CD4-positive, alpha-beta T cell treated with Interleukin-10 for 1 hour (primary cell): ENCODE measurements around the gene PLXNC1.

Source experiments
- DNase-seq: peaks from one replicate; pipeline ENCODE4 v3.0.0-alpha.2; 2020

PLXNC1 gene

DNA sequence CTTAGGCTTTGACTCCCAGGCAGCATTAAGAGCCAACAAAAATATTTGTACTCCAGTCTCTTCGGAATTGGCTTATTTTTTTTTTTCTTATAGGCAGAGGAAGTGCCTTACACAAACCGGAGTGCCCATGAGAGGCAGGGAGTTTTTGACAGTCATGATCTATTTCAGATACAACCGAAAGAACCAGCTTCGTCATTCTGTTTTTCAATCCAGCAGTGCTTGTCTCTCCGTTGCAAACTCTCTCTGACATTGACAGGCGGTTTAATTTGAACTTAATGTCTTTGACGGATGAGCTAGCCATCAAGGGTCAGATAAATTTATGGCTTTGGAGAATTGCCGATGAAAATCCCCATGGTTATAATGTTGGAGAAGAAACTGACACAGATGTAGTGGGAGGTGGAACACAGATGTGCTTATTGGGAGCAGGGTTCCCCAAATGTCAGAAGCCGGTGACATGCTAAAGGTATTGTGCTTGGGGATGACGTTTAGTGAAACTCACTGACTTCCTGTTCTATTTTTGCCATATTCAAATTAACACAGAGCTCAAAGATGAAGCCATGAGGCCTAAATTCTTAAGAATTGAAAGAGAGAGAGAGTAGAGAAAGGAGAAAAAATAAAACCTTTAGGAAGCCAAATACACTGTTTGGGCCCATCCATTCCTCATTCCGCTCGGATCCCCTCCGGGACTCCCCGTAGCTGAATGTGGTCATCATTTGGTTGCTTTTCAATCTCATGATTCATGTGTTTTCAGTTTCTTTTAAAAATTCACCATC is 59.7 kb downstream of the PLXNC1 start:
- DNase-seq, result peak; percentile 63

DNA sequence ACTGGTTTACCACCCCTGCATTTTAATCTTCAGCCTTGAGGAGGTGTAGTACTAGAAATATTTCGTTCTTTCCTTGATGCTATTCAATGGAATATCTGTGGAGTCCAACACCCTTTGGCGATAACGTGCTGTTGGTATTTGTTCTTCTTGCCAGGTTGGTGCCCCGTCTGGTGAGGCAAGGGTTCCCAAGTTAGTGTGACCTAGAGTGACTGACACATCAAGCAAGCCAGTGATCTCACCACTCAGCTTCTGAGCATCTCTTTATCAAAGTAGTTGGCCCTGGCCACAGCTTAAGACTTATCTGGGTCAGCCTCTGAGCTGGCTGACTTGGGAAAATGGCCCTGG is 60.2 kb downstream of the PLXNC1 start:
- peak; percentile 33 for DNase-seq

DNA sequence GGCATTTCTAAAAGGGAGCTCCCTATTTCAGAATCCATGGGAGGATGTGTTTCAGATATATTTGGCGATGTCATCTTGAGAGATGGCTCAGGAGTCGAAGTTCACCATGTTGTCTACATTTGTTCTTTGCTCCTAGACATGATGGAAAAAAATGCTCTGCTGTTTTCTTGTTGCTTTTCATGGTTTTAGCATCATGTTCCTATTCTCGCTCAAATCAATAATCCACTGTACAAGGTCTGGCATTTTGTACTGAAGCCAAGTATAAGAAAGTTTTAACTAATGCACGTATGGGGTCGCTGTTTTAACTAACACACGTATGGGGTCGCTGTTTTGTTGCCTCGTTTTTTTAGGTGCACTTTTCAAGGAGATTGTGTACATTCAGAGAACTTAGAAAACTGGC is 60.9 kb downstream of the PLXNC1 start:
- DNase-seq, result no peak

DNA sequence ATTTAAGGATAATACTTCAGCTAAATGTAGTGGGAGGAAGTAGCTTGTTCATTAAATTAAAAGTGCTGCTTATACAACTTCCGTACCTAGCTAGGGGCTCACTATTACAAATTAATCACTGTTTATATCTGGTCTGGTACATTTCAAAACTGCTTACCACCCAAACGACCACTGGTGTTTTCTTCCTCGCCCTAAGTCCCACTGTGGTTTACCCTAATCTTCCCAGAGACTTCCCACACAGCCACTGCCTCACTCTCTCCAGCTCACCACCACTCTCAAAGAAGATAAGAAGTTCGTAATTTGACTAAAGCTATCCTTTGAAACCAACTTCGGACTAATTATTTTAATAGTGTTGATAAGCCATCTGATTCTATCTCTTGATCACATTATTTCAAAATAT is 62.6 kb downstream of the PLXNC1 start:
- no peak for DNase-seq

DNA sequence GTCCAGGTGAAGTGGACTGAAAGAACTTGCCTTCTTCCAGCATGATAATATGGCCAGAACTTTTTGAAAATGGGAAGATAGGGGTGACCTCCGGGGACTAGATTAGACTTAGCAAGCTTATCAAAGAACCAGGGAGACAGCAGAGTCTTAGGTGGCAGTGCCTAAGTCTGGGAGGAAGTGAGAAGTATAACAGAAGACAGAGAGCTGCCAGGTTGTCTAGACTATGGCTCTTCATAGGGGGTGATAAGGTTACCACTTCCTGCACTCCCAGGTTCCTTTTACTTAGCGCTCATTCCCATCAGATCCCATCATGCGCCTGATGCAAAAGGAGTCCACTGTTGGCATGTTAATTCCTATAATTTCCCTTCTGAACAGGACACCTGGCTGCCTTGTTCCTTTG is 69.9 kb downstream of the PLXNC1 start:
- DNase-seq, result no peak

DNA sequence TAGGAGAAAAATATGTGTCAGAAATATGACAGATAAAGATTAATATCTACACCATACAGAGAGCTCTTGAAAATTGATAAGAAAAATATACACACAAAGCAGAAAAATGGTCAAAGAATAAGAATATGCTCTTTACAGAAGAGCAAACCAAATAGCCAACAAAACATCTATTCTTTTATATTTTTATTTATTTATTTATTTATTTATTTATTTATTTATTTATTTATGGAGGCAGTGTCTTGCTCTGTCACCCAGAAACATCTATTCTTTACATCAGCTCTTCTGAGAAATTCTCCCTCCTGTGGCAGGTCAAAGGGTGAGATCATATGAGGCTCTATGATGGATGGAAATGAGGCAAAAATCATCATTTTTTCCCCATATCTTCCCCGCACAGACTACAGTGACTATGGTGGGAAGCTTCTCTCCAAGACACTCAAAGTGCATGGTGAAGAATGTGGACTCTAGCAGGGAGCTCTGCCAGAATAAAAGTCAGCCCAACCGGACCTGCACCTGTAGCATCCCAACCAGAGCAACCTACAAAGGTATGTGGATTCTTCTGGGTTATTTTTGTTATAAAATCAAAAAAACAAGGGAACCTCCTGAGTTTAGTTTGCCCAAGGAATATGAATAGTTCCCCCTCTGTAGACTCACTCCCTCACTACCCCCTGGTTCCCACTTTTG is 71.4 kb downstream of the PLXNC1 start:
- DNase-seq, result no peak

DNA sequence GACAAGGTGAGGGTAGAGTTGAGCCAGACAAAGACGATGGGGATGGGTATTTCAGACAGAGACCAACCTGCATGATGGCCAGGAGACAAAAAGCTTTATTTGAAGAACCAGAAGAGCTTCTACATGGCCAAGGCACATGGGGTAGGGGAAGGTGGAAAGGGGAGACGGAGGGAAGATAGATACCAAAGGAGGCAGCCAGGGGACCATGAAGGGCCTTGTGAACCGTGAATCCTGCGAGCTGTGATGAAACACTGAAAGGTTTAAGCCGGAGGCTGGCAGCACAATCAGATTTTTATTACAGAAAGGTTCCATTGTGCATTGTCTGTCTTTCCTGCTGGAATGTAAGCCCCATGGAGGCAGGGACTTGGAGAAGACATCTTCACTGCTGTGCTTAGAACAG is 72.4 kb downstream of the PLXNC1 start:
- no peak for DNase-seq

DNA sequence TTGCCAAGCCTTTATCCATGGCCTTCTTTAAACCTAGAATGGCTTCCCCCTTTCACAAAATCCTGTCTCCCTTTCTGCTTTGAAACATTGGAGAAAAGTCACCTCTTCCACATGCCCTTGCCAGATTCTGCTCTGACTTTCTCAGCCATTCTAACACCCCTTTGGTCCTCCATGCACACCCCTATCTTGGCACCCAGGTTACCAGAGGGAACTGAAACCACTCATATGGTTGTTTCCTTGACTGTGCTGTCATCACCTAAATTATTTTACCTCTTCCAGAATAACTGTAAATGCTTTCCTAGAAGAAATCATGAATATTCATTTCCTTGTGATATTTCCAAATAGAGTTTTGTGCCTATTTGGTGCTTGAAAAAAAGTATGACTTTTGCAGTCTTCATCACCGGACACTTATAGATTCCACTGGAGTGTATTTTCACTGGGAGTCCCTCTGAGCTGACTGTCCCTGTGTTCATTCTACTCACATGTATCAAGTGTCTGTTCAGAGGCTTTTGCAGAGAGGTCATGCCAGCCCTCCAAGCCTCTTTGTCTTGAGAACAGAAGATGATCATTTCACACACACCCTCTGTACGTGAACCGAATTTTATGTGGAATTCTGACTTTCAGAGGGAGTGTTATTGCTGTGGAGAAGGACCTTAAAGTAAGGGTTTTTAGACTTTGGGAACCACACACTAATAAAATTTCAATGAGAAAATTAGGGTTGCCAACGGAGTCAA is 74.1 kb downstream of the PLXNC1 start:
- DNase-seq, result no peak

DNA sequence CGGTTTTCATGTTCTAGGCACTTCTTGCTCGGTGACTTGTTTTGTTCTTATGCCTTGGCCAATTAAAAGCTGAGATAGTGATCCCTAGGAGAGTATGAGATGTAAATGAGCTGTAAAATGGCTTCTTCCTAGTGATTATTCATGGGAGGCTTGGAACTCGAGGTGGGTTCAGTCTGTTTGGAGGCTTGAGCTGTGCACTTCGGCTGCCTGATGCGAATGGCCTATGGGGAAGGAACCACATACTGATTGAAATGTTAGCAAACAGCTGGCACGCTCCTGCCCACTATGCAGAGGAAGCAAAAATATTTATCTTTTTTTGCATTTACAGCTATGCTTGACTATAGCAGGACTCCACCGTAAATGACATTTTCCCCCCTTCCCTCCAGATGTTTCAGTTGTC is 75.5 kb downstream of the PLXNC1 start:
- no peak for DNase-seq

DNA sequence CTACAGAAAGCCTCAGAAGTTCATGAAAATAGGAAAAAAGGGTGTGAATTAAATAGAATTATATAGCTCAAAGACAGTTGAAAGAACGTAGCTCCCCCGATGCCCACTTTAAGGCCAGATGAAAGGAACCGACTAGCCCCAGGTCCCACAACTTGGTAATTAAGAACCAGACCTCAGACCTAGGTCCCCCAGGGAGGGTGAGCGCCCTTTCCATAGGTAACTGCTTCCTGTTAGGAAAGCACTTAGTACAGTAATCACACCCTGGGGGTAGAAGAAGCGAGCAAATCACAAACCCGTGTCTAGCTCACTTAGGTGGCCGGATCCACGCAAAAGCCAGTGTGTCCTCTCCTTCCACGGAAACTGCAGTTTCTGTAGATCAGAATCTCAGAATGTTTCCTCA is 77.1 kb downstream of the PLXNC1 start:
- no peak for DNase-seq

DNA sequence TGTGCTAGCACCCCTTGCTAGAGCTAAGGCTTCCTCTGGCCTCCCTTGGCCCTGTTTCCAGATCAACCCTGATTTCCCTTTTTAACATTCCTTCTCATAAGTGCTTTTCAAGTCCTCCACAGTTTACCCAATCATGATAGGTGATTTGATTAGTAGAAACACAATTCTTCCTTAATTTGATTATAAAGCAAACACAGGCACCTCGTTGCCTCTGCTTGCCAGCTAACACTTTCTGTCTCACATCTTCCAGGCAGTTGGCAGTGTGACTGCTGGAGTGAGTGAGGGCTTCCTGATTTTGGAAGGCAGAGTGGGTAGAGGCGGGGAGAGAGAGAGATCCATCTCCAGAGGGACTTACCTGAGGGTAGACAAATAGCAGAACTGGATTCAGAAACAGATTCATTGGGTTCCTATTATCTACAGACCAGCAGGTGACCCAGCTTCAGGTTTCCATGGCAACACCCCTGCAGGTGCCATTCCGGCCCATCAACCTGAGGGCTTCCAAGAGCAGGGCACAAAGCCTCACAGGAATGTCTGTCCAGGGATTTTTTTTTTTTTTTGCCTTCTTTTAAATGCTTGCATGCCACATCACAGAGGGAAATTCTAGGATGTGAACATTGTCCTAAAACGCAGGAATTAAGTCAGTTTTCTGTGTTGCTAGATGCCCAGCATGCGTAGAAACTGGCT is 77.7 kb downstream of the PLXNC1 start:
- DNase-seq, result no peak

DNA sequence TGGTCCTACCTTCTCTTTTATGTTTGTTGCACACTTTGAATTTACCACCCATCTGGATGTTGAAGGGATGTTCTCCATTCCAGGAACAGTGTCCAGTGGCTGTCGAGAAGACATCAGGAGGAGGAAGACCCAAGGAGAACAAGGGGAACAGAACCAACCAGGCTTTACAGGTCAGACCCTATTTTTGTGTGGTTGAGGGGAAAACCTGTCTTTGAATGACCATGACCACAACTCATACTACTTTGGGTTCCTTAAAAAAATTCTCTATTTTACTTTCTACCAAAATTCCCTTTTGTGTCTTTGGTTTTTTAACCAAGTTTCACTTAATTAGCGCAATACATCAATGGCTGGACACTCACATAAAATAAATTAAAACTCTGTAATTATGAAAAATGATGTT is 78.7 kb downstream of the PLXNC1 start:
- no peak for DNase-seq

DNA sequence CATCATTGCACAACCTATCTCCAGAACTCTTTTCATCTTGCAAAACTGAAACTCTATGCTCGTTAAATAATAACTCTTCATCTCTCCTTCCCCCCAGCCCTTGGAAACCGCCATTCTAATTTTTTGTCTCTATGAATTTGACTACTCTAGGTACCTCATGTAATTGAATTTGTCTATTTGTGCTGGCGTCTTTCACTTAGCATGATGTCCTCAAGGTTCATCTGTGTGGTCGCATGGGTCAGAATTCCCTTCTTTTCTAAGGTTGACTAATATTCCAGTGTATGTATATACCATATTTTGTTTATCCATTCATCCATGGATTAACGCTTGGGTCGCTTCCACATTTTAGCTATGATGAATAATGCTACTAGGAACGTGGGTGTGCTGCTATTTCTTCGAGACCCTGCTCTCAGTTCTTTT is 80.1 kb downstream of the PLXNC1 start:
- DNase-seq, result no peak

DNA sequence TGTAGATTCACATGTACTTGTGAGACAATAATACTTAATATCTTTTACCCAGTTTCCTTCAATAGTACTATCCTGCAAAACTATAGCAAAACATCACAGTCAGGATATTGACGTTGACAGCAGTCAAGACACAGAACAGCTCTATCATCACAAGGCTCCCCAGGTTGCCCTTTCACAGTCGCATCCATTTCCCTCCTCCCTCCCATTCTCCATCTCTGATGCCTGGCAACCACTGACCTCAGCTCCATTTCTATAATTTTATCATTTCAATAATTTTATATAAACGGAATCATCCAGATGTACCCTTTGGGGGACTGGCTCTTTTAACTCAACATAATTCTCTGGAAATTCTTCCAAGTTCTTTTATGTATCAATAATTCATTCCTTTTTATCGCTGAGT is 81.5 kb downstream of the PLXNC1 start:
- DNase-seq, result no peak

DNA sequence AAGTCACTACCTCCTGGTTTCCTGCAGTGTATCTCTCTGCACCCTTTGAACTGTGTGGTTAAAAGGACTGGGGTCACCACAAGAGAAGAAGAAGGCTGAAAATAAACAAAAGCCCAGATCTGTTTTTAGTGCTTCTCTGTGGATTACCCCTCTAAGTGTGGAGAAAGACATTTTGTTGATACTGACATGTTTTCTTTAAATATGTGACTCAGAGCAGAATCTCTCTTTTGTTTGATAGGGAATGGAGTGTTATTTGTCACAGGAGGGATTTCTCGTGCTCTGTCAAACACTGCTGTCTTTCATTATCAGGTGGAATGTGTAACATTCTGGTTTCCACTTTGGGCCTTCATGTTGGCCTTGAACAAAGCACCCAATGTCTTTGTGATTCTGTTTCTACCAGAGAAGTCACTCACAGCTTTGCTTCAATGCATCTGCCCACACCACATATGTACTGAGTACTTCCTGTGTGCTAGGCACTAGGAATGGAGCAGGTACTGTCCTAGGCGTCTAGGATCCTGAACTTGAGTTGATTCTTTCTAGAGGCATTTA is 82.1 kb downstream of the PLXNC1 start:
- no peak for DNase-seq

DNA sequence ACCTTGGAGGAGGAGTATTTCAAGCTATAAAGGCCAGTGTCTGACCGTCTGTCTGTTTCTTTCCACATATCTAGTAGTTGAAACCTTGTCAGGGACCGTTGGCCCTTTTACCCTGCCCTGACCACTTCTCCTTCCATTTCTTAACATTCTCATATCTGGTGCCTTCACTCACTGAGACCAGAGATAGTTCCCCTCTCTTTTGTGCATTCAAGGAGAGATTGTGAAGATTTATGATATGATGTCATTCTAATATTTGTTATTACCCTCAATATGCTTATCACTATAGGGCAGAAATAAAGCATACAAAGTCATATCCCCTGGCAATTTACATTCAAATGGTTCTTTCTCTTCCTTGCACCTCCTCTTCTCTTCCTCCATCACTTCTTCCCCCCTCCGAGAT is 83.3 kb downstream of the PLXNC1 start:
- no peak for DNase-seq

DNA sequence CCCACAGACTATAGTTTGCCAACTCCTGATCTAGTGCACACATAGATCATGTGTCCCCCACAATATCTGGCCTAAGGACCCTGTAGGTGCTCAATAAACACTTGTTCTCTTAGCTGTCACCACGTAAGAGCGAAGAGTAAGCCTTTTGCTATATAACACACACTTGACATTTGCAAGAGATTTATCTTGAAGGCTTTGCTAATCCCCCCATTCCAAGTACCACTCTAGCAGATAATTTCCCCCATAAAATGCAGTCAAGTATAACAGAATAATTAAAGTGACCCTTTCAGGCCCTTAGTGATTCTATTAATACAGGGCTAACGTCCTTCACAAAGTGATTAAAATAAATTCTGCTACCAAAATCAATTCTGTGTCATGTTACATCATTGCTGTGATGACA is 87.5 kb downstream of the PLXNC1 start:
- no peak for DNase-seq

DNA sequence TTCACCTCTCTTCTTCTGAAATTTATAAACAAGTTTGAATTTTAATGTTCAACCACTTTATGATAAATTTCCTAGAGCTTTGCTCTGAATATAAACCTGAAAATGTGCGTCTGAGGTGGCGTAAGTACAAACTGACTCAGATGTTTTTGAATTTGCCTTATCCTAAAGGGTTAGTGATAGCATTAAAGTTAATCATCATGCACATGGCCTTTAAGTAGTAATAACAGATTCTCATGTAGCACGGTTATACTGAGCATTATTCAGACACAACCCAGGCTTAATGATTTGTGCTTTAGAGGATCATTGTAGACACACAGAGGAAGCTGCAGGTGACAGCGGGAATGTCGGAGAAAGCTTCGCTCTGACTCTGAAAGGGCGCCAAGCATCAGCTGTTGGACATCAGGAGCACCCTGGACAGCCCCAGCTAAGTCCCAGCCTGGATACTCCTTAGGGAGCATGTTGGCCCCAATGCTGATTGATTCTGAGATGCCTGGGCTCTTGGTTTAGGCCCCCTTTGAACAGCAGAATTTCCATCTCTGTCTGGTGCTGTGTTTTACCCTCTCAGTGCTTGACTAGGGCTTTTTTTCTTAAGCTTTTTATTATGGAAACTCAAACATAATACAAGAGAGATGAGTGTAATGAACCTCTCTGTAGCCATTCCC is 91.1 kb downstream of the PLXNC1 start:
- no peak for DNase-seq

DNA sequence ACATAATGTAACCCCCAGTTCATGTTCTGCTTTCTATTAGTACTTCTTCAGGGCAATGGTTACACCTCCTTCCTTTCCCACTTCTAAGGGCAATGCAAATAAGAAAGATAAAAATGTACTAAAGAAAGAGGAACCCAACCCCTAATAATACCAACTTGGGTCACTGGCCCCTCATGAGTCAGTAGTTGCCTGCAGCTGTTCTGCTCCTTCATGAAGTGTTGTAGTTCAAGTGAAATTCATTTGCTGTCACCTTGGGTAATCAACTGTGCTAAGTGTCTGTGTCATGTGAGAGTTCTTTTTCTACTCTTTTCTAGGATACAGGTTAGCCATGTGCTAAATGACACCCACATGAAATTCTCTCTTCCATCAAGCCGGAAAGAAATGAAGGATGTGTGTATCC is 91.8 kb downstream of the PLXNC1 start:
- DNase-seq, result no peak

DNA sequence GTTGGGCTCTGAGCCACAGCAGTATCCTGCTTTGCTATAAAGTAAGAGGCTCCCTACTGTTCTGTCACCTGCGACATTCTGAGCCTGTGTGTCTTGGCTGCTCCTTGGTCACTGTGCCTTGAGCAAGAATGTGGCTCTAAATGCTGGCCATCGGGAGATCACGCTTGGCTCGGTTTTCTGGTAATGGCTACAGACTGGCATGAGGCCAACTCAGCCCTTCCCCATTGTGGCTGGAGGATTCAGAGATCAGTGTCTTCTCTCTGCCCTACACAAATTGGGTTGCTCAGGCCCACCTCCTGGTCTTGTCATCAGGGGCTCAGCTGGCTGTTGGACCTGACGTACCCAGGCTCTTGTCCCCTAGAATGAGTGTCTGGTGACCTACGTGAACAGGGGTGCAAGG is 94.5 kb downstream of the PLXNC1 start:
- no peak for DNase-seq

DNA sequence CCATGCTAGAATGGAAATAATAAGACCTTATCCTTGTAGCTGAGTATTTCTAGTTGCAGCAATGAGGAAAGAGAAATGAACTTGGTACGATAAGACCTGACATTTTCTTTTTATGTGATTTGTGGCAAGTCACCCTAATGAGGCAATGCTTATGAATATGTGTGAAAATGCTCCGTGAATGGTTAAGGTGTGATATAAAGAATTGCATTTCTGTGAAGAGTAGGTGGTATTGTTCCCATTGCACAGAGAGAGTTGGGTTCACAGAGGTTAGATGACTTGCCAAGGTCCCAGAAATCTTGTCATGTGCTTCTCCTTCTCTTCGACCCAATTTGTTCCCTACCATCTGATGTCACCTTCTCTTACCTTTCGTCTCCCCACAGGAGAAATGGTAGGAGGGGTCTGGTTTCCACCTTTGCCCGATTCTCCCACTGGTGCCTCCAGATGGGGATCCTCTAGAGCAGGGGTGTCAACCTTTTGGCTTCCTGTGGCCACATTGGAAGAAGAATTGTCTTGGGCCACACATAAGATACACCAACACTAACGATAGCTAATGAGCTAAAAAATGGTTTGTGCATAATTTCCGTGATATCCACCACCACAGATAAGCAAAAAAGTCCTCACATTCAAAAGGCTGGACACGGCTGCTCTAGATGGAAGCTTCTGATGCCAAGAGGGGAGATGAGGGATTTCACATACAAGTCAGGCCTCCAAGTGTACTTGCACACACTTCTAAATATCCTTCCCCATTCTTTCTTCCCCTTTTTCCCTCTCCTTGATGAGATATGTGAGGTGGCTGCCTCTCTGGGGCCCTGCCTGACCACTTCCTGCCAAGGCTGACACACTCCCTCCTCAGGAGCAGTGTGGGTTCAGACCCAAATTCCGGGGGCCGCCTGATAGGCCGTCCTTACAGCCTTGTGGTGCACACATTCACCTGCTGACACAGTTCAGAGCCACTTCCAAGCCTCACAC is 96.1 kb downstream of the PLXNC1 start:
- DNase-seq, result peak; percentile 47
